HEK293T (cell line): ENCODE results near the gene CCDC80.

Experiments used
- CTCF ChIA-PET: fragments of 350-600 bp; formaldehyde crosslinking; extraction: SDS; loops from one replicate; lab custom pipeline; 2021; ENCODE audit warnings: antibody characterized with exemption, inconsistent platforms; lab: Yijun Ruan, JAX
- POLR2A ChIA-PET: fragments of 350-600 bp; formaldehyde crosslinking; extraction: SDS; loops from one replicate; lab custom pipeline; 2020; ENCODE audit warnings: antibody characterized with exemption, inconsistent platforms; lab: Yijun Ruan, JAX
- DNase-seq: peaks from one replicate; pipeline ENCODE4 v3.0.0; 2012; ENCODE audit warnings: mixed read lengths; ENCODE audit errors: extremely low spot score
- ARNT ChIP-seq: fragments of 450-650 bp; IDR thresholded peaks from 2 replicates; pipeline ENCODE4 v1.6.1; 2017; ENCODE audit warnings: mild to moderate bottlenecking
- BHLHE40 ChIP-seq: fragments of 450-650 bp; IDR thresholded peaks from 2 replicates; pipeline ENCODE4 v1.6.1; 2016; ENCODE audit warnings: mild to moderate bottlenecking, moderate library complexity, borderline replicate concordance
- CTBP1 ChIP-seq: fragments of 450-650 bp; IDR thresholded peaks from 2 replicates; pipeline ENCODE4 v1.6.1; 2016; ENCODE audit warnings: borderline replicate concordance
- ELF4 ChIP-seq: fragments of 450-650 bp; IDR thresholded peaks from 2 replicates; pipeline ENCODE4 v1.6.1; 2017; ENCODE audit warnings: antibody characterized with exemption
- FOXA1 ChIP-seq: fragments of 450-650 bp; IDR thresholded peaks from 2 replicates; pipeline ENCODE4 v1.6.1; 2016; ENCODE audit warnings: mild to moderate bottlenecking
- FOXK2 ChIP-seq: fragments of 450-650 bp; IDR thresholded peaks from 2 replicates; pipeline ENCODE4 v1.6.1; 2016; ENCODE audit warnings: mild to moderate bottlenecking
- FOXM1 ChIP-seq: fragments of 450-650 bp; IDR thresholded peaks from 2 replicates; pipeline ENCODE4 v1.6.1; 2017; ENCODE audit warnings: mild to moderate bottlenecking, borderline replicate concordance
- HDGF ChIP-seq: fragments of 450-650 bp; IDR thresholded peaks from 2 replicates; pipeline ENCODE4 v1.6.1; 2017; ENCODE audit warnings: antibody characterized with exemption, borderline replicate concordance
- L3MBTL2 ChIP-seq: fragments of 450-650 bp; conservative IDR thresholded peaks from 2 replicates; pipeline ENCODE4 v1.6.1; 2016; ENCODE audit warnings: mild to moderate bottlenecking
- LEF1 ChIP-seq: fragments of 450-650 bp; IDR thresholded peaks from 2 replicates; pipeline ENCODE4 v1.6.1; 2017; ENCODE audit warnings: mild to moderate bottlenecking, borderline replicate concordance
- NFRKB ChIP-seq: fragments of 450-650 bp; IDR thresholded peaks from 2 replicates; pipeline ENCODE4 v1.6.1; 2016; ENCODE audit warnings: mild to moderate bottlenecking, moderate library complexity
- PKNOX1 ChIP-seq: fragments of 450-650 bp; IDR thresholded peaks from 2 replicates; pipeline ENCODE4 v1.6.1; 2016
- SP1 ChIP-seq: fragments of 450-650 bp; IDR thresholded peaks from 2 replicates; pipeline ENCODE4 v1.6.1; 2017
- SUZ12 ChIP-seq: fragments of 450-650 bp; IDR thresholded peaks from 2 replicates; pipeline ENCODE4 v1.6.1; 2016; ENCODE audit warnings: mild to moderate bottlenecking
- TARDBP ChIP-seq: fragments of 450-650 bp; IDR thresholded peaks from 2 replicates; pipeline ENCODE4 v1.6.1; 2016
- ZNF384 ChIP-seq: fragments of 450-650 bp; IDR thresholded peaks from 2 replicates; pipeline ENCODE4 v1.6.1; 2016

Gene CCDC80

GRCh38 chr3:112640930-112641801 is at the start of gene CCDC80:
CCDC80 (minus strand) TSS chr3:112641143; CDS start chr3:112639905, 1,238 bp downstream.
- POLR2A ChIA-PET = interaction anchor here (0.8 to 2.2 kb wide), 8 partner anchors 8 to 378 kb away, joined by 3 to 12 read pairs (median 6); partner anchors contain the start of genes ATG3, GTPBP8 and SLC35A5
- peak; percentile 59 for DNase-seq
- TF ChIP-seq BHLHE40 (peak; percentile 57; the same call in 1 of the 2 replicates), ELF4 (peak; percentile 96), CTBP1 (peak; percentile 43; the same call in 1 of the 2 replicates), SUZ12 (no peak), L3MBTL2 (peak; percentile 50; the same call in 1 of the 2 replicates), FOXM1 (peak; percentile 32; the same call in 1 of the 2 replicates), PKNOX1 (peak; percentile 95), NFRKB (peak; percentile 58; the same call in 1 of the 2 replicates), FOXK2 (peak; percentile 61; the same call in 1 of the 2 replicates), LEF1 (no peak), SP1 (no peak), HDGF (no peak), ZNF384 (no peak; the same call in 1 of the 2 replicates), TARDBP (no peak), FOXA1 (no peak), ARNT (no peak; the same call in 1 of the 2 replicates)
- CTCF ChIA-PET = interaction anchor here (0.6 to 1.8 kb wide), 12 partner anchors 44 to 647 kb away, joined by 3 to 12 read pairs (median 4); a partner anchor contains a TSS

- no peak for TF ChIP-seq LEF1
- TF ChIP-seq TARDBP = no peak
- no peak for TF ChIP-seq SUZ12
- TF ChIP-seq L3MBTL2 = no peak
- no peak for TF ChIP-seq FOXA1
- TF ChIP-seq PKNOX1 = no peak
- no peak for TF ChIP-seq FOXM1
- TF ChIP-seq ARNT = no peak
- ChIA-PET CTCF (interaction anchor here (0.7 to 1.0 kb wide), 3 partner anchors 45 to 787 kb away, joined by 3 read pairs; no protein-coding TSS in a partner anchor), POLR2A (interaction anchor here (0.7 to 1.0 kb wide), 2 partner anchors 16 to 330 kb away, joined by 3 read pairs; a partner anchor contains a TSS)
- no peak for DNase-seq
Measured at GRCh38 chr3:112689989-112690388, 49.0 kb upstream of the CCDC80 start.

GRCh38 chr3:112689385-112689784 is 48.4 kb upstream of the CCDC80 start:
- TF ChIP-seq L3MBTL2 (no peak), CTBP1 (no peak), FOXM1 (no peak), ELF4 (no peak), FOXK2 (no peak), ZNF384 (no peak), SP1 (no peak), LEF1 (no peak), ARNT (no peak), PKNOX1 (no peak), NFRKB (no peak), HDGF (no peak), BHLHE40 (no peak), FOXA1 (no peak), TARDBP (no peak), SUZ12 (no peak)
- ChIA-PET POLR2A (interaction anchor here (0.7 to 1.0 kb wide), 2 partner anchors 15 to 330 kb away, joined by 3 read pairs; a partner anchor contains a TSS), CTCF (interaction anchor here (0.6 to 1.0 kb wide), 4 partner anchors 12 to 114 kb away, joined by 3 to 4 read pairs (median 3); no protein-coding TSS in a partner anchor)
- DNase-seq = no peak

GRCh38 chr3:112688819-112689218 is 47.9 kb upstream of the CCDC80 start:
- DNase-seq = no peak
- CTCF ChIA-PET = interaction anchor here (0.6 to 1.0 kb wide), 4 partner anchors 7 to 128 kb away, joined by 3 to 4 read pairs (median 4); no protein-coding TSS in a partner anchor
- POLR2A ChIA-PET = no interaction called here
- TF ChIP-seq SUZ12 (no peak), SP1 (no peak), CTBP1 (no peak)

- ChIA-PET CTCF (interaction anchor here (0.6 to 1.0 kb wide), 3 partner anchors 8 to 127 kb away, joined by 3 to 4 read pairs (median 3); no protein-coding TSS in a partner anchor), POLR2A (no interaction called here)
- no peak for DNase-seq
- TF ChIP-seq SUZ12 (no peak), FOXM1 (no peak), PKNOX1 (peak; percentile 89), BHLHE40 (no peak), TARDBP (no peak), FOXK2 (no peak), CTBP1 (peak; percentile 94), LEF1 (no peak), L3MBTL2 (no peak), FOXA1 (no peak), HDGF (no peak), ZNF384 (no peak)
Measured at GRCh38 chr3:112688085-112688769, 47.3 kb upstream of the CCDC80 start.
